Testis (tissue), 3 donors: ENCODE measurements around the gene CUEDC1. TPM values are rescaled to one million over a fixed set of nuclear protein-coding genes. Genes with fewer than 3 reads are reported as not detected.

Experiments used
- DNase-seq: peaks from one replicate; pipeline ENCODE4 v3.0.0-alpha.2; 2019
- H3K27ac ChIP-seq, 2 donors: fragments of 200-600 bp; sonication (generic); one replicate each; pipeline ENCODE4 v1.5.1; 2019
- H3K27me3 ChIP-seq: fragments of 200-600 bp; sonication (generic); one replicate; pipeline ENCODE4 v1.5.1; 2019
- H3K36me3 ChIP-seq: fragments of 200-600 bp; sonication (generic); one replicate; pipeline ENCODE4 v1.5.1; 2017; ENCODE audit warnings: low read depth; ENCODE audit errors: missing control alignments
- H3K4me1 ChIP-seq: fragments of 200-600 bp; sonication (generic); one replicate; pipeline ENCODE4 v1.5.1; 2019
- H3K4me3 ChIP-seq, 2 donors: fragments of 200-600 bp; sonication (generic); one replicate each; pipeline ENCODE4 v1.5.1; 2017 to 2019
- H3K9me3 ChIP-seq: fragments of 200-600 bp; sonication (generic); one replicate; pipeline ENCODE4 v1.5.1; 2017
- CTCF ChIP-seq, 3 experiments: fragments of 450-650 bp in 2 of 3; fragments of 200-600 bp in 1 of 3; sonication (generic) in 1 of 3; IDR thresholded peaks; one replicate each; pipeline ENCODE4 v1.5.1; 2016 to 2019; ENCODE audit warnings: antibody characterized with exemption in 3 of 3, mild to moderate bottlenecking in 2 of 3, moderate library complexity in 1 of 3
- POLR2A ChIP-seq: fragments of 450-650 bp; IDR thresholded peaks from one replicate; pipeline ENCODE4 v1.6.1; 2017; ENCODE audit warnings: antibody characterized with exemption, mild to moderate bottlenecking, moderate library complexity
- WGBS, 2 donors: methylation state at CpG; one replicate each; pipeline ENCODE4 v1.1.5; 2018; 5-methylcytosine and 5-hydroxymethylcytosine counted together
- intact Hi-C: fragments of 100-400 bp; cut with DNase I; formaldehyde crosslinking; loops from one replicate; pipeline ENCODE4 v1.15.1; 2023; ENCODE audit warnings: low total_unique reads
- polyA plus RNA-seq: library from polyadenylated mRNA; stranded (reverse); fragments of 350-450 nt; fragmentation: Illumina TruSeq; extraction: RNeasy Lipid Tissue Mini Kit (QIAGEN cat#74804); gene quantifications from one replicate; pipeline ENCODE4 v1.2.3, GENCODE V29; 2014; ENCODE audit warnings: low read depth, low replicate concordance; ENCODE audit not compliant: insufficient read depth
- total RNA-seq, 2 donors: library from RNA; depleted of rRNA; stranded (reverse); fragments of >200 nt; gene quantifications; one replicate each; pipeline ENCODE4 v1.2.3, GENCODE V29; 2016

The CUEDC1 gene
- total and polyA plus RNA-seq, 3 donors from 2014 or later: 6.5 to 13.3 (median 8.6) TPM

GRCh38 chr17:57944908-57945307 lies 10.3 kb downstream of the CUEDC1 start:
- peaks cover 13% of the 10 kb centered on the region for H3K4me1 ChIP-seq
- H3K4me3 ChIP-seq: no peak overlapping the region
- no peaks in the 10 kb centered on the region for H3K27me3 ChIP-seq
- no peak overlapping the region for H3K27ac ChIP-seq
- WGBS, 2 donors: 79 to 81% methylated on average over 6 of the region's 6 CpGs
- no peak for DNase-seq
- no peak for TF ChIP-seq POLR2A
- TF ChIP-seq CTCF (IDR thresholded peaks at IDR 0.05): no peak
- no peaks in the 10 kb centered on the region for H3K9me3 ChIP-seq
- intact Hi-C loops: no loop called here
- no peaks in the 10 kb centered on the region for H3K36me3 ChIP-seq

- TF ChIP-seq POLR2A: no peak
- no peak for TF ChIP-seq CTCF (IDR thresholded peaks at IDR 0.05)
- H3K9me3 ChIP-seq: no peaks in the 10 kb centered on the region
- intact Hi-C loops: no loop called here
- no peaks in the 10 kb centered on the region for H3K36me3 ChIP-seq
- 82 to 95% methylated on average over 3 of the region's 3 CpGs for WGBS, 2 donors
- H3K4me3 ChIP-seq: no peak overlapping the region
- H3K4me1 ChIP-seq: peaks cover 7% of the 10 kb centered on the region
- no peaks in the 10 kb centered on the region for H3K27me3 ChIP-seq
- no peak overlapping the region for H3K27ac ChIP-seq
- DNase-seq: no peak
These were observed 11.6 kb downstream of the CUEDC1 start for GRCh38 chr17:57943645-57944044.

DNA sequence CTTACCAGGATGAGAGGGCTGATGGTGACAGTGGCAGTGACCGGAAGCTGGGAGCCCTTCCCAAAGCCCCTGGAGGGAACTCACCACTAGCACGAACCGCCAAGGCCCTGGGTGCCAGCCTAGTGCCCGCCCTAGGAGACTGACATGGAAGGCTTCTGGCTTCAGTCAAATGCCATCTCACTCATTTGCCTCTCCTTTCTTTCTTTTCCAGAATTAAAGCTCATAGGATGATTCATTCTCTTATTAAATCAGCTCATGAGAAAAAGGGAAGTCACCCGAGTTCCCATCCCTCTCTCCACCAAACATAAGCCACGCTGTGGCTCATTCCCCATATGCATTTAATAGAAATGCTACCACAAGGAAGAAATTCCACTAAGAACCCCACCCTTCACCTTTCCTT lies 12.1 kb downstream of the CUEDC1 start:
- intact Hi-C loops: no loop called here
- H3K27ac ChIP-seq: no peak overlapping the region
- no peaks in the 10 kb centered on the region for H3K36me3 ChIP-seq
- H3K4me3 ChIP-seq: no peak overlapping the region
- no peaks in the 10 kb centered on the region for H3K9me3 ChIP-seq
- DNase-seq: no peak
- WGBS, 2 donors: 83 to 90% methylated on average over 6 of the region's 6 CpGs
- H3K4me1 ChIP-seq: peaks cover 7% of the 10 kb centered on the region
- TF ChIP-seq CTCF (IDR thresholded peaks at IDR 0.05) (no peak), POLR2A (no peak)
- H3K27me3 ChIP-seq: no peaks in the 10 kb centered on the region

DNA sequence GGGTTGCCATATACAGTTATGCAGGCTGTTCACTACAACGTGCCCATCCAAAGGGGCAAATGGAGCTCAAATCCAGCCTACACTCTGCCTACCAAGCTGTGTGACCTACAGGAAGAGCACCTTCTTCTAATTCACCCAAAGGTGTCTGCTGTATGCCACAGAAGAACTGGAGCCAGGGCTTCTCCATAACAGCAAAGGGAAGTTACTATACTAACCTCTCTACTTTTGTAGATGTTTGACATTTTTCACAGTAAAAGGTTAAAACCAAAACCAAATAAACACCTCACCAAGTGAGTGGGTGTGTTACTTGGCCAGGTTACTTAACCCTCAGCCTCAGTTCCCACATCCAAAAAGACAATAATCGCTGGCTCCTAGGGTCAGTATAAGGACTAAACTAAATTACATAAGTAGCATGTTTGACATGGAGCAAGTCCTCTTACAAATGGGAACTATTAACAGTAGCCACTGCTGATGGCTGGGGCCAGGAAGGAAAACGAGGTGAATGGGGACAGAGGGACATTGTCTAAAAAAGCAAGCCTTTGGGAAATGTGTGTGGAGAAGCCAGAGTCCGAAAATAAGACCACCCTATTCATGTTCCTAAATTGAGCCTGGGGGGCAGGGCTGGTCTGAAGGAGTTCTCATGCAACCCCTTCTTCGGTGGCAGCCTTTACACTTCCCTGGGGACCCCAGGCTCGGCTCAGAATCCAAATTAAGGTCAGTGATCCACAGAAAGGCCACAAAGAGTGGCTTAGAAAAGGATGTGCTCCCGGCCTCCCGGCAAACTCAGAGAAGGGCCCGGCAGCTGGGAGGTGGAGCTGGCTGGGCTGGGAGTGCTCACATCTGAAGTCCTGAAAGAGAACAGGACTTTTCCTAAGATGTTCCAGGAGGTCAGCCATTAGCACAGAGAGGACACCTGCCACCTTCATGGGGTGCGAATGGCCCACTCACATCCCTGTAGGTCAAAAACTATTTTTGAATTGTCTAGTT lies 13.5 kb downstream of the CUEDC1 start:
- Histone ChIP-seq H3K4me1 (no peaks in the 10 kb centered on the region), H3K4me3 (no peak overlapping the region), H3K9me3 (no peaks in the 10 kb centered on the region), H3K27me3 (no peaks in the 10 kb centered on the region), H3K36me3 (no peaks in the 10 kb centered on the region), H3K27ac (no peak overlapping the region)
- no peak for DNase-seq
- intact Hi-C loops: no loop called here
- 77 to 81% methylated on average over 10 of the region's 10 CpGs for WGBS, 2 donors
- TF ChIP-seq POLR2A (no peak), CTCF (IDR thresholded peaks at IDR 0.05) (no peak)
